Activated CD4-positive, CD25-positive, alpha-beta regulatory T cell treated with anti-CD3 and anti-CD28 coated beads, Interleukin-2, amount 50 U/mL, for 72 hours (primary cell): ENCODE data around the gene ERVW-1.

Source experiments
- DNase-seq: peaks from one replicate; pipeline ENCODE4 v3.0.0; 2021

The ERVW-1 gene

GRCh38 chr7:92421676-92422435, 55.9 kb downstream of the ERVW-1 start:
- no peak for DNase-seq
